Stimulated activated CD4-positive, alpha-beta T cell treated with anti-CD3 and anti-CD28 coated beads, TNF-alpha, amount 100 ng/mL, for 48 hours (primary cell): ENCODE data around the gene SPATA33.

Experiments used
- DNase-seq, 3 donors: peaks; one replicate each; pipeline ENCODE4 v3.0.0-alpha.2; 2020; ENCODE audit warnings: low read depth in 3 of 3

SPATA33 gene

GRCh38 chr16:89709716-89710432 lies 52.2 kb downstream of the SPATA33 start:
- no peak for DNase-seq

- DNase-seq = no peak
Observed at GRCh38 chr16:89710709-89711564, 53.3 kb downstream of the SPATA33 start.

GRCh38 chr16:89711601-89712273 lies 54.1 kb downstream of the SPATA33 start:
- DNase-seq = peak; percentile 45 to 78 (median 72)

GRCh38 chr16:89712274-89712781 lies 54.7 kb downstream of the SPATA33 start:
- no peak for DNase-seq

- DNase-seq = no peak
Observed at GRCh38 chr16:89716493-89716892, 58.9 kb downstream of the SPATA33 start.

GRCh38 chr16:89716916-89717687 lies 59.5 kb downstream of the SPATA33 start:
- DNase-seq = no peak

- DNase-seq = no peak
Observed at GRCh38 chr16:89717688-89718505, 60.3 kb downstream of the SPATA33 start.
